Activated CD4-positive, alpha-beta T cell treated with anti-CD3 and anti-CD28 coated beads, Interleukin-2, amount 50 U/mL, for 1 hour (primary cell): Measurements from ENCODE around the gene ACKR2.

Experiments used
- DNase-seq: peaks from one replicate; pipeline ENCODE4 v3.0.0-alpha.2; 2020

ACKR2 gene

DNA sequence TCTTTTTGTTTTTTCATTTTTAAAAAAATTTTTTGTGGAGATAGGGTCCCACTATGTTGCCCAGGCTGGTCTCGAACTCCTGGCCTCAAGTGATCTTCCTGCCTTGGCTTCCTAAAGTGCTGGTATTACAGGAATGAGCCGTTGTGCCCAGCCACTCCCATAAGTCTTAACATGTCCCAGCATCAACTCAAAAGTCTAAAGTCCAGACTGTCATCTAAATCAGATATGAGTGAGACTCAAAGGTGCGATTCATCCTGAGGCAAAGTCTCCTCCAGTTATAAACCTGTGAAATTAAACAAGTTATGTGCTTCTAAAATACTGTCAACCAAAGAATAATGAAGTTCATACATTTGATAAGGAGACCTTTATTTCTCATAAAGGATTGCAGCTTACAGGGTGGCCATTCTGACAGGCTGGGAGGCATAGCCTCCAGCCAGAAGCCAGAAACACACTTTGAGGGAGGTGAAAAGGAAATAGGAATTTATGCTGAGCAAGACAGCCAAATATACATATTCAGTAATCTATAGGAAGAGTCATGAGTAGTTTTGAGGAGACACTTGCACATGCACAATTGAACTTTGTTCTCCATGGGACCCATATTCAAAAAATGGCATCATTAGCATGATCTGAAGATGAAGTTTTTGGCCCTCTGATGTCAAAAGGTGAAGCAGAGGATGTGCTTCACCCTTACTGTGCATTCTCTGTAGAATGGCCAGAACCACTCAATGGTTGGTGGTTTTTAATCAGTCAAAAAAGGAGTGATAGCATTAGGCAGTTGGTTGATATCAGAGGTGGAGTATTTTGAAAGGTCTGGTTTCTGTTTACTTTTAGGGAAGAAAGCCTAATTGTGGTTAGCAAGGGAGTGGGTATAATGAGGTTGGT, 85.7 kb downstream of the ACKR2 start:
- no peak for DNase-seq

DNA sequence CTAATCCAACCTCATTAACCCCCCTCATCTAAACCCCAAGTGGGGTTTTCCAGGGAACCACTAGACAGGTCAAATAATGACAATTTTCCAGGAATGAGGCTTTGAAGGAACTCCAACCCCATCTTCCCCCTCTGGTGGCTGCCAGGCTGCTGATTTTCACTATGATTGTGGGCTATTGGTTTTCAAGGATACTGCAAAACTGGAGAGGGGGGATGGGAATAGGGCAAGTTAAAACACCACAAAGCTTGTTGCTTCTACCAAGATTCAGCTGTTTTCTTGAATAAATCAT, 86.3 kb downstream of the ACKR2 start:
- DNase-seq: no peak

DNA sequence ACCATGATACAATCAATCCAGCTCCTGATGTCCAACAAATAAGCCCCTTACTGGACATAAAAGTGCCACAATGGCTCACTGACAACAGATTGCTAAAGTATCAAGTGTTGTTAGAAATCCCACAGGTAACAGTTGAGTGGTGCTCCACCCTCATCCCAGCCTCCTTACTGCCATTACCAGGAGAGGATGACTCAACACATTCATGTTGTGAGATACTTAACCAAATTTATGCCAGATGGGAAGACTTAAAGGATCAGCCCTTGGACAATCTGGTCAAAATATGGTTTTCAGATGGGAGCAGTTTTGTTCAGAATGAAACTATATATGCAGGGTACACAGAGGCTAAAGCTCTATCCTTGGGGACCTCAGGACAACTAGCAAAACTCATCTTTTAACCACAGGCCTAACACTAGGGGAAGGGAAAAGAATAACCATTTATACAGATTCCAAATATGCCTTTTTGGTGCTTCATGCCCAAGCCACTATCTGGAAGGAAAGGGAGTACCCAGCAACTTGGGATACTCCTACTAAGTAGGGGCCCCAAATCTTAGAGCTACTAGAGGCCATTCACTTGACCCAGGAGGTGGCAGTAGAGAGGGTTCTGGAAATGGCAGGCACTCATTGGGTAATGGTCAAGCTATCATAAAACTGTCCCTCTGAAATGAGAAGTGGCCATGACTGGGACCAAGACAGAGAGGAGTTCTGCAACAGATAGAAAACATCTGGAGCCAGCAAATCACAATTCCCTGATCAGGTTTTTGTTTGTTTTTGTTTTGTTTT, 89.8 kb downstream of the ACKR2 start:
- no peak for DNase-seq

DNA sequence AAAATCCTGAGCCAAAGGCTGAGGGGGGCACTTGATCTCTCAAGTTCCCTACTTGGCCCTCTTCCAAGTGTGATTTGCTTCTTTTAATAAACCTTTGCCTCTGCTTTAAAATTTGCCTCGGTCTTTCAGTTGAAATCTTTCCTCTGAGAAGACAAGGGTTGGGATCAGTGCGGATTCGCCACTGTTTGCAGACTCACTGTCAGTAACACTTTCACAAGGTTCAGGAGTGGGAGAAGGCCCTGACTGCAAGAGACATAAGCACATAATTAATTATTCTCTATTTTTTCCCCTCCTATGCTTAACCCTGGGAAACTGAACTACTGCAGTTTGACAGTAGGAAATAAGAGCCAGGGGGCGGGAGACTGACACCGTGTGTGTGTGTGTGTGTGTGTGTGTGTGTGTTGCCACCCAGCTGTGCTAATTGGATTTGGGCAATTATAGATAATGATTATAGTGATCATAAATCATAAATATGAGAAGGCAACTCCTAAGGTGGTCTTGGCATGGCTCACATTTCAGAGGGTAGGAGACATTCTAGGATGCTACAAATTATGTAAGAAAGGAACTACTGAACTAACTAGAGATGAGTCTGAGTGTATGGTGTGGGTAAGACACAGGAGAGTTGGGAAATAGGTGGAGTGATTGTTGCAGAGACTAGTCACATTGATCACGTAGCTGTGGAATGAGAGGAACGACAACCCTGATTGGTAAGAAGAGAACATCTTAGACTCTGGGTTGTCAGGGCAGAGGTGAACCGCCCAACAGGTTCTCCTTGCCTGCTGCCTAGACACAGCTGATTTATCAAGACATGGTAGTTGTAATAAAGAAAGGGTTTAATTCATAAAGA, 91.2 kb downstream of the ACKR2 start:
- DNase-seq: no peak

DNA sequence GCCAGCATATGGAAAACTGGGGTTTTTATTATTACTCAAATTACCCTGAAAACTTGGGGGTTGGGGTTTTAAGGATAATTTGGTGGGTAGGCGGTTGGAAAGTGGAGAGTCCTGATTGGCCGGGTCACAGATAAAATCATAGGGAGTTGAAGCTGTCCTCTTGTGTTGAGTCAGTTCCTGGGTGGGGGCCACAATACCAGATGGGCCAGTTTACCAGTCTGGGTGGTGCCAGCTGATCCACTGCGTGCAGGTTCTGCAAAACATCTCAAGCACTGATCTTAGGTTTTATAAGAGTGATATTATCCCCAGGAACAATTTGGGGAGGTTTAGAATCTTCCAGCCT, 91.8 kb downstream of the ACKR2 start:
- DNase-seq: no peak

DNA sequence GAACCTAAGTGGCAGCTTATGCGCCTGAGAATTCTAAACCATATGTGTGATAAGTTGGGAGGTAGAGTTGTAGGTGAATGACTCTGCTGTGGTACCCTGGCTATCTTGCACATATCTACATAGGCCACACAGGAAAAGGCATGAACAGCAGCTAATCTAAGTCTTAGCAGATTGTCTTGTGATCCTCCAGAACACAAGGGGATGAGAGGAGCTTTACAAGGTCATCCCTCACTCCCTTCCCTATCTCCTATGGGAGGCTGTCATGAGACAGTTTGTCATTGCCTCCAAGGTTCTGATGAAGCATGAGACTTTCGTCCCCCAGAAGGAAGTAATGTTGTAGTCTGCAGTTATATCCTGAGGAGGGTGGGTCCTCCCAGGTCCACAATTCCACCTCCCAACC, 93.0 kb downstream of the ACKR2 start:
- DNase-seq: no peak

DNA sequence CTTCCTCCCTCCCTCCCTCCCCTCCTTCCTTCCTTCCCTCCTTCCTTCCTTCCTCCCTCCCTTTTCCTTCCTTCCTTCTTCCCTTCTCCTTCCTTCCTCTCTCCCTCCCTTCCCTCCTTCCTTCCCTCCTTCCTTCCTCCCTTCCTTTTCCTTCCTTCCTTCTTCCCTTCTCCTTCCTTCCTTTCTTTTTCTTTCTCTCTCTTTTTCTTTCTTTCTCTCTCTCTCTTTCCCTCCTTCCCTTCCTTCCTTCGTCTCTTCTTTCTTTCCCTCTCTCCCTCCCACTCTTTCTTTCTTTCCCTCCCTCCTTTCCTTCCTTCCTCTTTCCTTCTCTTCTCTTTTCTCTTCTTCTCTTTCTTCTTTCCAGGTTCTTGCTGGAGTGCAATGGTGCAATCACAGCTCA, 94.8 kb downstream of the ACKR2 start:
- DNase-seq: no peak

DNA sequence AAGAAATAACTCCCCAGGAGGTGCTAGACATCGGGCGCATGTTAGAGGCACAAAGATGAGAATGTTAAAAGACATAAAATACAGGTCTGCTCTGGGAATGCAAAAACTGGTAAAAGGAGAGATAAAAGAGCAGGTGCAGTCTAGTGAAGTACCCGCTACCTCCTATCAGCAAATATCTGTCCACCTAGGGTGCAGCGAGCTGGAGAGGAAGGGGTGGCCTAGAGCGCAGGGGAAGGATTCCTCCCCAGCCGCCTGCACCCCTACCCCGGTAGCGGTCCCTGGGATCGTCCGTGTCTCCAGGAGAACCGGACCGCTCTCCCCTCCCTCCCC, 96.5 kb downstream of the ACKR2 start:
- no peak for DNase-seq

DNA sequence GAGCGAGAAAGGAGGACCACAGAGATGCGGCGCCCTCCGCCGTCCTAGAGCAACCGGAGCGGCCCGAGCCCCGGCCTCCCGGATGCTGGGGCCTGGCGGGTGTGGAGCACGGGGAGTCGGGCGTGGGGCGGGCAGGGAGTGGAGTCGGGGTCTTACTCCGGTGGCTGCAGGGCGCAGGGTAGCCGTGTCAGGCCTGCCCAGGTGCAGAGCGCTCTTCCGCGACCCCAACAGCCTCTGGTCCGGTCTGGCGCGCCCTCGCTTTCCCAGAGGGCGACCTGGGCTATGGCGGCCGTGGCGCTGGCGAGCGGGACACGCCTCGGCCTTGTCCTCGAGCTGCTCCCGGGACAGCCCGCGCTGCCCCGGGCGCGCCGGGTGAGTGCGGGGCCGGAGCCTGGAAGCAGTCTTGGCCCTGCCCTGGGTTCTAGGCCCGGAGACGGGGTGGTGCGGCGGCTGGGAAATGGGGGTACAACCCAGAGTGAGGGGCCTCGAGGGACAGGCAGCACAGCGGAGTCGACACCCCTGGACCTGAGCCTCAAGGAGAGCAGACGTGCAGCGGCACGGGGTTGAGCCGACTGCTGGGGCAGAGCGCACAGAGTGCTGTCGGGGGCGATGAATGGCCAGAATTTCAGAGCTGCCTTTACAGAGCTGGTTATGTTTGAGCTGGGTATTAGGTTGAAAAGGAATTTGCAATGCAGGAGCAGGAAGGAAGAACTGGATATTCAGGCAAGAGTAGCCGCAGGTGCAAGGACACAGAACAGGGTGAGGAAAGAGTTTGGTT, 97.0 kb downstream of the ACKR2 start, which contains the start of gene ZNF662:
Gene ZNF662, plus strand, starts transcription at position 73 of the 778 bp plus-strand sequence. CDS start 1,973 bp downstream, outside the sequence.
- DNase-seq: peak; percentile 1

DNA sequence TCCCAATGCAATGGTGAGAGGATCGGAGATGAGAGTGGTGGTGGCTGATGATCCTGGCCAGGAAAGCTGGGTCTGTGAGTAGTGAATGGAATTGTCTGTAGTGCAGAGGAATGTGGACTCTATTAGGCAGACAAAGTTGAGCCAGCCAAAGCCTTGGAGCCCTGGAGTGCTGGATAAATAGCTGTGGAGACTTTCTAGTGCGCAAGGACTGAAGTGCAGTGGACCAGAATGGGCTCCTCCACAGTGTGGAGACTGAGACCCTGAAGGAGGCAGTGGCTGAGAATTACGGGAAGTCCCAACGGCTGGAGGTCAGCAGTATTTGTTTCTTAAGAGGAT, 97.6 kb downstream of the ACKR2 start:
- DNase-seq: no peak

DNA sequence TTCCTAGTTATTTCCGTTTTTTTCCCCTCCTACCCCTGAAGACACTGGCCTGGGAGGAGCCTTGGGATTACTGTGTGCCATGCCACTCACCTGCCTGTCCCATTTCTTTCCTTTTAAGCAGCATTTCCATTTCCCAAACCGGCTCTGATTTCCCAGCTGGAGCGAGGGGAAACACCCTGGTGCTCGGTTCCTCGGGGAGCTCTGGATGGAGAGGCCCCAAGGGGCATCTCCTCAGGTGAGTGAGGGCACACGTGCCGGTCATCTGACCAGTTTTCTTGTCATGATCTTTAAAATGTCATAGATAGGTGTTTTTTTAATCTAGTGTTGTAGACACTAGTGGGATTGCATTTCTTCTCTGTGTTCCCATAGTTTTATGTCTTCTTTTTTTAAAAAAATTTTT, 99.4 kb downstream of the ACKR2 start:
- no peak for DNase-seq

DNA sequence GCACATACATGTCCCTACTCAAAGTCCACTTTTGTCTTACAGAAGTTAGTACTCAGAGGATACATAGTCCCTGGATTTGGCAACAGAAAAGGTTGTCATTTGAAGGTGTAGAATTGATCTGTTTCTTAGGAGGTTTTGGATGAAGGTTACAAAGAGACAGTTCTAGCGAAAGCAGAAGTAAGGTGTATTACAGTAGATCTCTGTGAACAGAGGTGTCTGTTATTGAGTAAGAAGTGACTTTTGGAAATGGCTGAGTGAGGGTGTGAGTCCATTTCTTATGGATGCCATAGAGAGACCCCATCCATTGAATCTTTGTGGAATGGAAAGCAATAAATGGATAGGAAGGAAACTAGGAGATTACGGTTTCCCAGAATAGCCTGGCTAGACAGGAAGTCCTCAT, 102.3 kb downstream of the ACKR2 start:
- no peak for DNase-seq

DNA sequence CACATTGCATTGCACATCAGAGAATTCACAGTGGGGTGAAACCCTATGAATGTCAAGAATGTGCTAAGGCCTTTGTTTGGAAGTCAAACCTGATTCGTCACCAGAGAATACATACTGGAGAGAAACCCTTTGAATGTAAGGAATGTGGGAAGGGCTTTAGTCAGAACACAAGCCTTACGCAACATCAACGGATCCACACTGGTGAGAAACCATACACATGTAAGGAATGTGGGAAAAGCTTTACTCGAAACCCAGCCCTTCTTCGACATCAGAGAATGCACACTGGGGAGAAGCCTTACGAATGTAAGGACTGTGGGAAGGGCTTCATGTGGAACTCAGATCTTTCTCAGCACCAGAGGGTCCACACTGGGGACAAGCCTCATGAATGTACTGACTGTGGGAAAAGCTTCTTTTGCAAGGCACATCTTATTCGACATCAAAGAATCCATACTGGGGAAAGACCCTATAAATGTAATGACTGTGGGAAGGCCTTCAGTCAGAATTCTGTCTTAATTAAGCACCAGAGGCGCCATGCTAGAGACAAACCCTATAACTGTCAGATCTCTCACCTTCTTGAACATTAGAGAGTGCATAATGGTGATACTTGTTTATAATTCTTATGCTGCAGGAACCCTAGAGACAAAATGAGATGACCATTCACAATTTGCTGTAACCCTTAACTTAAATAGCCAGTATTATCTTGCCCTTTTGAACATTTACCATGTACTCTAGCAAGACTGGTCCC, 105.7 kb downstream of the ACKR2 start:
- DNase-seq: no peak
